K562 (cell line): Measurements from ENCODE around the gene HSPA1B. TPM values are rescaled to one million over a fixed set of nuclear protein-coding genes. Genes with fewer than 3 reads are reported as not detected.
A peak's percentile ranks its signal among the peaks of the same experiment; 100 is the strongest.

ENCODE experiments used
- CC2D1A ChIP-seq: fragments of 450-650 bp; IDR thresholded peaks from 2 replicates; pipeline ENCODE4 v1.6.1; 2017; ENCODE audit warnings: mild to moderate bottlenecking
- ELF2 ChIP-seq: fragments of 250-450 bp; sonication (Bioruptor Pico); IDR thresholded peaks from 2 replicates; pipeline ENCODE4 v1.5.0; 2021; ENCODE audit warnings: mild to moderate bottlenecking
- ELF4 ChIP-seq: fragments of 450-650 bp; formaldehyde crosslinking; IDR thresholded peaks from 2 replicates; pipeline ENCODE4 v1.4.0; 2022; ENCODE audit warnings: missing genetic modification characterization
- GATA2 ChIP-seq: sonication (generic); formaldehyde crosslinking; IDR thresholded peaks from 2 replicates; pipeline ENCODE4 v1.4.0; 2020; ENCODE audit warnings: mild to moderate bottlenecking, missing genetic modification reagents
- JUND ChIP-seq, 2 experiments: IDR thresholded peaks; 2 replicates in 1 of 2; 3 replicates in 1 of 2; pipeline ENCODE4 v1.6.1; 2011; ENCODE audit warnings: borderline replicate concordance in 2 of 2, low read depth in 2 of 2, low read length in 2 of 2, improper control_type of control experiment in 1 of 2, missing biosample characterization in 1 of 2, missing genetic modification characterization in 1 of 2, missing genetic modification reagents in 1 of 2
- KDM4B ChIP-seq, 2 experiments: fragments of 450-650 bp in 1 of 2; sonication (generic) in 1 of 2; IDR thresholded peaks; 2 replicates each; pipeline ENCODE4 v1.6.1; 2016 to 2017; ENCODE audit warnings: borderline replicate concordance in 2 of 2, antibody characterized with exemption in 1 of 2, low read depth in 1 of 2, mild to moderate bottlenecking in 1 of 2
- MED1 ChIP-seq: sonication (generic); formaldehyde crosslinking; IDR thresholded peaks from 2 replicates; pipeline ENCODE4 v1.8.1; 2023; ENCODE audit warnings: missing genetic modification reagents, borderline replicate concordance
- MYNN ChIP-seq, 2 experiments: sonication (generic); formaldehyde crosslinking in 1 of 2; IDR thresholded peaks; 2 replicates each; pipeline versions ENCODE4 v1.5.0 to v1.6.1; 2016 to 2020; ENCODE audit warnings: antibody characterized with exemption in 1 of 2, missing genetic modification reagents in 1 of 2
- SAFB2 ChIP-seq: fragments of 200-400 bp; formaldehyde crosslinking; IDR thresholded peaks from 2 replicates; pipeline ENCODE4 v1.6.1; 2018; ENCODE audit warnings: borderline replicate concordance, low read length, low read depth, moderate library complexity; ENCODE audit not compliant: severe bottlenecking
- TCFL5 ChIP-seq: fragments of 250-450 bp; sonication (Bioruptor Pico); conservative IDR thresholded peaks from 2 replicates; pipeline ENCODE4 v1.6.1; 2021; ENCODE audit warnings: mild to moderate bottlenecking, moderate library complexity, matching md5 sums
- TRIM28 ChIP-seq: fragments of 450-650 bp; IDR thresholded peaks from 2 replicates; pipeline ENCODE4 v1.6.1; 2017
- ZEB2 ChIP-seq: fragments of 450-650 bp; IDR thresholded peaks from 2 replicates; pipeline ENCODE4 v1.6.1; 2016
- polyA plus RNA-seq, 8 experiments: library from polyadenylated mRNA; depleted of rRNA in 4 of 8; stranded (reverse) in 5 of 8; unstranded in 3 of 8; fragments of >200 nt; fragmentation: Nextera tagmentation in 2 of 8; fragmentation: Illumina TruSeq in 1 of 8; extraction: Ambion mirVana in 2 of 8; extraction: Trizol in 1 of 8; gene quantifications; 2 replicates each; pipeline versions ENCODE4 v1.2.1 to v1.2.3, GENCODE V29; 2011 to 2014; ENCODE audit warnings: inconsistent platforms in 1 of 8, missing spikeins in 1 of 8
- total RNA-seq, 7 experiments: library from RNA; depleted of rRNA in 6 of 7; stranded (reverse); fragments of >200 nt in 6 of 7; fragmentation: Illumina TruSeq in 2 of 7; extraction: Trizol in 2 of 7; gene quantifications; 2 replicates each; pipeline versions ENCODE4 v1.2.1 to v1.2.3, GENCODE V29; 2011 to 2021; ENCODE audit warnings: low replicate concordance in 1 of 7
- TF ChIP-seq, protein P1 (sequence below), 2 experiments: fragments of 450-650 bp; formaldehyde crosslinking in 1 of 2; IDR thresholded peaks; 2 replicates each; pipeline versions ENCODE4 v1.4.0 to v1.6.1; 2014 to 2020; ENCODE audit warnings: mild to moderate bottlenecking in 2 of 2, borderline replicate concordance in 1 of 2, low read depth in 1 of 2
- TF ChIP-seq, protein P2 (sequence below): sonication (generic); formaldehyde crosslinking; IDR thresholded peaks from 2 replicates; pipeline ENCODE4 v1.8.1; 2023; ENCODE audit warnings: mild to moderate bottlenecking, missing genetic modification reagents, moderate library complexity
- TF ChIP-seq, protein P3 (sequence below): sonication (generic); formaldehyde crosslinking; IDR thresholded peaks from 2 replicates; pipeline ENCODE4 v1.9.0; 2022; ENCODE audit warnings: mild to moderate bottlenecking, missing genetic modification reagents
- TF ChIP-seq, protein P4 (sequence below): fragments of 250-450 bp; sonication (Bioruptor Pico); IDR thresholded peaks from 2 replicates; pipeline ENCODE4 v1.9.0; 2021; ENCODE audit warnings: mild to moderate bottlenecking

HSPA1B gene
- total and polyA plus RNA-seq, 9 of the 15 experiments (the other 6 are each of a cell fraction or from before 2014, with no cell fraction given), result 0.27 to 227 (median 51.2) TPM

DNA sequence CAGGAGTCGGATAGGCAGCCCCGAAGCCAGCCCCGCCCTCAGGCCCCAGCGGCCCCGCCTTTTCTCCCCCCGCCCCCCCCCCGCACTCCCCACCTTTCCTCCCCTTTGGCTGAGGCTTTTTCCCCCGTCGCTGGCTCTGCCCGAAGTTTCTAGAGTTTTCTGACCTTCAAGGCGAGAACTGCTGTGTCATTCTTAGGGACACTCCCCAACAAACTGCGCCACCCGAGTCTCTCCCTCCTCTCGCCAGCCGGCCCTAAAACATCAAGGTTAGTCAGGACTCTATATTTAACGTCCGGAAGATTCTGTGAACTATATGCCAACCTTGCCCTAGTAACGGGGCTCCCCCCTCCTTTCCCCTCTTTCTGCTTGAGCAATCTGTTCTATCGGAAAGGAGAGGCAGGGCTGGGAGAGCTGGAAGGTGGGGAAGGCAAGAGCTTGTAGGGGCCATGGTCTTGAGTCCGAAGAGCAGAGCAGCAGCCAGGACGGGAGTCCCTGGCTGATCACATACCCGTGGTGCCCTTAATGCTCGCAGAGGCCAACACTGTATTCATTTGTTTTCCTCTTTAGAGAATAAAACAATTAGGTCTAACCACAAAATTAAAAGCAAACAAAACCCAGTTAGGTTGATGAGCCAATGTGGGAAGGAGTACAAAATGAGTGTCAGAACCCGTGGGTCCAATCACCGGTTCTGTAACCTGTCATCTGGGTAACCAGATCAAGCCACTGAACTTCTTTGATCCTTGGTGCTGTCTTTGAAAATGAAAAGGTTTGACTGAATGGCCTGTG, 5.3 kb upstream of the HSPA1B start (continued):
- TF ChIP-seq, protein P1, sequence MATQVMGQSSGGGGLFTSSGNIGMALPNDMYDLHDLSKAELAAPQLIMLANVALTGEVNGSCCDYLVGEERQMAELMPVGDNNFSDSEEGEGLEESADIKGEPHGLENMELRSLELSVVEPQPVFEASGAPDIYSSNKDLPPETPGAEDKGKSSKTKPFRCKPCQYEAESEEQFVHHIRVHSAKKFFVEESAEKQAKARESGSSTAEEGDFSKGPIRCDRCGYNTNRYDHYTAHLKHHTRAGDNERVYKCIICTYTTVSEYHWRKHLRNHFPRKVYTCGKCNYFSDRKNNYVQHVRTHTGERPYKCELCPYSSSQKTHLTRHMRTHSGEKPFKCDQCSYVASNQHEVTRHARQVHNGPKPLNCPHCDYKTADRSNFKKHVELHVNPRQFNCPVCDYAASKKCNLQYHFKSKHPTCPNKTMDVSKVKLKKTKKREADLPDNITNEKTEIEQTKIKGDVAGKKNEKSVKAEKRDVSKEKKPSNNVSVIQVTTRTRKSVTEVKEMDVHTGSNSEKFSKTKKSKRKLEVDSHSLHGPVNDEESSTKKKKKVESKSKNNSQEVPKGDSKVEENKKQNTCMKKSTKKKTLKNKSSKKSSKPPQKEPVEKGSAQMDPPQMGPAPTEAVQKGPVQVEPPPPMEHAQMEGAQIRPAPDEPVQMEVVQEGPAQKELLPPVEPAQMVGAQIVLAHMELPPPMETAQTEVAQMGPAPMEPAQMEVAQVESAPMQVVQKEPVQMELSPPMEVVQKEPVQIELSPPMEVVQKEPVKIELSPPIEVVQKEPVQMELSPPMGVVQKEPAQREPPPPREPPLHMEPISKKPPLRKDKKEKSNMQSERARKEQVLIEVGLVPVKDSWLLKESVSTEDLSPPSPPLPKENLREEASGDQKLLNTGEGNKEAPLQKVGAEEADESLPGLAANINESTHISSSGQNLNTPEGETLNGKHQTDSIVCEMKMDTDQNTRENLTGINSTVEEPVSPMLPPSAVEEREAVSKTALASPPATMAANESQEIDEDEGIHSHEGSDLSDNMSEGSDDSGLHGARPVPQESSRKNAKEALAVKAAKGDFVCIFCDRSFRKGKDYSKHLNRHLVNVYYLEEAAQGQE (IDR thresholded peaks at IDR 0.05; ENCODE audit: borderline replicate concordance), result no peak
- TF ChIP-seq, protein P1 (CRISPR knock-in tag; IDR thresholded peaks at IDR 0.05; ENCODE audit: low read depth), result peak; percentile 62; the same call in 1 of the 2 replicates
- TF ChIP-seq ELF4 (CRISPR knock-in tag) (peak; percentile 88; the same call in 1 of the 2 replicates), ELF2 (0 out of 2 replicates have a peak, but pooled peaks have one; percentile 18), SAFB2 (no peak), TCFL5 (peak; percentile 7; the same call in 1 of the 2 replicates), KDM4B (IDR thresholded peaks at IDR 0.05; ENCODE audit: borderline replicate concordance in 2 of 2, low read depth in 1 of 2) (peak in 1 of 2 experiments; percentile 94; a peak in 2 of 4 replicates), GATA2 (no peak), JUND (IDR thresholded peaks at IDR 0.05; ENCODE audit: borderline replicate concordance, low read depth, low read length) (peak; percentile 86), JUND (tag; IDR thresholded peaks at IDR 0.05; ENCODE audit: borderline replicate concordance, low read depth, low read length) (no peak; the same call in 1 of the 3 replicates), MED1 (CRISPR knock-in tag) (no peak), MYNN (IDR thresholded peaks at IDR 0.05) (peak; percentile 75), MYNN (CRISPR knock-in tag; IDR thresholded peaks at IDR 0.05) (no peak), ZEB2 (no peak), CC2D1A (0 out of 2 replicates have a peak, but pooled peaks have one; percentile 24), TRIM28 (peak; percentile 43)
- TF ChIP-seq, protein P2, sequence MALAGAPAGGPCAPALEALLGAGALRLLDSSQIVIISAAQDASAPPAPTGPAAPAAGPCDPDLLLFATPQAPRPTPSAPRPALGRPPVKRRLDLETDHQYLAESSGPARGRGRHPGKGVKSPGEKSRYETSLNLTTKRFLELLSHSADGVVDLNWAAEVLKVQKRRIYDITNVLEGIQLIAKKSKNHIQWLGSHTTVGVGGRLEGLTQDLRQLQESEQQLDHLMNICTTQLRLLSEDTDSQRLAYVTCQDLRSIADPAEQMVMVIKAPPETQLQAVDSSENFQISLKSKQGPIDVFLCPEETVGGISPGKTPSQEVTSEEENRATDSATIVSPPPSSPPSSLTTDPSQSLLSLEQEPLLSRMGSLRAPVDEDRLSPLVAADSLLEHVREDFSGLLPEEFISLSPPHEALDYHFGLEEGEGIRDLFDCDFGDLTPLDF (CRISPR knock-in tag), result peak; percentile 81; the same call in 1 of the 2 replicates
- TF ChIP-seq, protein P3, sequence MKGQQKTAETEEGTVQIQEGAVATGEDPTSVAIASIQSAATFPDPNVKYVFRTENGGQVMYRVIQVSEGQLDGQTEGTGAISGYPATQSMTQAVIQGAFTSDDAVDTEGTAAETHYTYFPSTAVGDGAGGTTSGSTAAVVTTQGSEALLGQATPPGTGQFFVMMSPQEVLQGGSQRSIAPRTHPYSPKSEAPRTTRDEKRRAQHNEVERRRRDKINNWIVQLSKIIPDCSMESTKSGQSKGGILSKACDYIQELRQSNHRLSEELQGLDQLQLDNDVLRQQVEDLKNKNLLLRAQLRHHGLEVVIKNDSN (CRISPR knock-in tag), result peak; percentile 26; the same call in 1 of the 2 replicates
- TF ChIP-seq, protein P4, sequence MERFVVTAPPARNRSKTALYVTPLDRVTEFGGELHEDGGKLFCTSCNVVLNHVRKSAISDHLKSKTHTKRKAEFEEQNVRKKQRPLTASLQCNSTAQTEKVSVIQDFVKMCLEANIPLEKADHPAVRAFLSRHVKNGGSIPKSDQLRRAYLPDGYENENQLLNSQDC, result no peak
